H1 (cell line): ENCODE results near the gene CCAR1. TPM values are rescaled to one million over a fixed set of nuclear protein-coding genes. Genes with fewer than 3 reads are reported as not detected.

ENCODE experiments used
- KDM5A ChIP-seq: fragments of 200-600 bp; IDR thresholded peaks from 2 replicates; pipeline ENCODE4 v1.7.1; 2012; ENCODE audit warnings: mild to moderate bottlenecking, low read length, inconsistent platforms, mixed read lengths
- MAX ChIP-seq: IDR thresholded peaks from 2 replicates; pipeline ENCODE4 v1.6.1; 2012; ENCODE audit warnings: inconsistent platforms
- POLR2A ChIP-seq, 2 experiments: IDR thresholded peaks; 1 replicate in 1 of 2; 2 replicates in 1 of 2; pipeline ENCODE4 v1.6.1; 2011; ENCODE audit warnings: low read depth in 2 of 2, low read length in 2 of 2, mild to moderate bottlenecking in 2 of 2; ENCODE audit errors: control extremely low read depth in 1 of 2
- TBP ChIP-seq: IDR thresholded peaks from 2 replicates; pipeline ENCODE4 v1.6.1; 2011; ENCODE audit warnings: low read depth, low read length, improper control_type of control experiment
- polyA plus RNA-seq, 7 experiments: library from polyadenylated mRNA; depleted of rRNA in 3 of 7; stranded (reverse) in 5 of 7; unstranded in 2 of 7; fragments of >200 nt in 5 of 7; fragments of 200-250 nt in 2 of 7; gene quantifications; 1 replicate in 5 of 7; 2 replicates in 1 of 7; 4 replicates in 1 of 7; pipeline versions ENCODE4 v1.2.1 to v1.2.3, GENCODE V29; 2011 to 2013; ENCODE audit warnings: missing spikeins in 2 of 7, mixed read lengths in 2 of 7
- total RNA-seq: library from RNA; stranded (reverse); fragmentation: NEBNext Ultra II Directional; extraction: Animal tissue kit (Norgen Biotek cat#: 25700); gene quantifications from 2 replicates; pipeline ENCODE4 v1.2.1, GENCODE V29; 2021
- TF ChIP-seq, protein P1 (sequence below): fragments of 300-600 bp; sonication (generic); IDR thresholded peaks from 2 replicates; pipeline ENCODE4 v1.7.1; 2012; ENCODE audit warnings: low read length, moderate library complexity, mild to moderate bottlenecking, inconsistent platforms; ENCODE audit not compliant: insufficient replicate concordance

Gene CCAR1
- total and polyA plus RNA-seq, 2 of the 8 experiments (the other 6 are each of a cell fraction or from before 2014, with no cell fraction given), result 91.6 to 111 TPM

GRCh38 chr10:68781613-68782574 lies 60.9 kb downstream of the CCAR1 start (continued):
- TF ChIP-seq, protein P1, sequence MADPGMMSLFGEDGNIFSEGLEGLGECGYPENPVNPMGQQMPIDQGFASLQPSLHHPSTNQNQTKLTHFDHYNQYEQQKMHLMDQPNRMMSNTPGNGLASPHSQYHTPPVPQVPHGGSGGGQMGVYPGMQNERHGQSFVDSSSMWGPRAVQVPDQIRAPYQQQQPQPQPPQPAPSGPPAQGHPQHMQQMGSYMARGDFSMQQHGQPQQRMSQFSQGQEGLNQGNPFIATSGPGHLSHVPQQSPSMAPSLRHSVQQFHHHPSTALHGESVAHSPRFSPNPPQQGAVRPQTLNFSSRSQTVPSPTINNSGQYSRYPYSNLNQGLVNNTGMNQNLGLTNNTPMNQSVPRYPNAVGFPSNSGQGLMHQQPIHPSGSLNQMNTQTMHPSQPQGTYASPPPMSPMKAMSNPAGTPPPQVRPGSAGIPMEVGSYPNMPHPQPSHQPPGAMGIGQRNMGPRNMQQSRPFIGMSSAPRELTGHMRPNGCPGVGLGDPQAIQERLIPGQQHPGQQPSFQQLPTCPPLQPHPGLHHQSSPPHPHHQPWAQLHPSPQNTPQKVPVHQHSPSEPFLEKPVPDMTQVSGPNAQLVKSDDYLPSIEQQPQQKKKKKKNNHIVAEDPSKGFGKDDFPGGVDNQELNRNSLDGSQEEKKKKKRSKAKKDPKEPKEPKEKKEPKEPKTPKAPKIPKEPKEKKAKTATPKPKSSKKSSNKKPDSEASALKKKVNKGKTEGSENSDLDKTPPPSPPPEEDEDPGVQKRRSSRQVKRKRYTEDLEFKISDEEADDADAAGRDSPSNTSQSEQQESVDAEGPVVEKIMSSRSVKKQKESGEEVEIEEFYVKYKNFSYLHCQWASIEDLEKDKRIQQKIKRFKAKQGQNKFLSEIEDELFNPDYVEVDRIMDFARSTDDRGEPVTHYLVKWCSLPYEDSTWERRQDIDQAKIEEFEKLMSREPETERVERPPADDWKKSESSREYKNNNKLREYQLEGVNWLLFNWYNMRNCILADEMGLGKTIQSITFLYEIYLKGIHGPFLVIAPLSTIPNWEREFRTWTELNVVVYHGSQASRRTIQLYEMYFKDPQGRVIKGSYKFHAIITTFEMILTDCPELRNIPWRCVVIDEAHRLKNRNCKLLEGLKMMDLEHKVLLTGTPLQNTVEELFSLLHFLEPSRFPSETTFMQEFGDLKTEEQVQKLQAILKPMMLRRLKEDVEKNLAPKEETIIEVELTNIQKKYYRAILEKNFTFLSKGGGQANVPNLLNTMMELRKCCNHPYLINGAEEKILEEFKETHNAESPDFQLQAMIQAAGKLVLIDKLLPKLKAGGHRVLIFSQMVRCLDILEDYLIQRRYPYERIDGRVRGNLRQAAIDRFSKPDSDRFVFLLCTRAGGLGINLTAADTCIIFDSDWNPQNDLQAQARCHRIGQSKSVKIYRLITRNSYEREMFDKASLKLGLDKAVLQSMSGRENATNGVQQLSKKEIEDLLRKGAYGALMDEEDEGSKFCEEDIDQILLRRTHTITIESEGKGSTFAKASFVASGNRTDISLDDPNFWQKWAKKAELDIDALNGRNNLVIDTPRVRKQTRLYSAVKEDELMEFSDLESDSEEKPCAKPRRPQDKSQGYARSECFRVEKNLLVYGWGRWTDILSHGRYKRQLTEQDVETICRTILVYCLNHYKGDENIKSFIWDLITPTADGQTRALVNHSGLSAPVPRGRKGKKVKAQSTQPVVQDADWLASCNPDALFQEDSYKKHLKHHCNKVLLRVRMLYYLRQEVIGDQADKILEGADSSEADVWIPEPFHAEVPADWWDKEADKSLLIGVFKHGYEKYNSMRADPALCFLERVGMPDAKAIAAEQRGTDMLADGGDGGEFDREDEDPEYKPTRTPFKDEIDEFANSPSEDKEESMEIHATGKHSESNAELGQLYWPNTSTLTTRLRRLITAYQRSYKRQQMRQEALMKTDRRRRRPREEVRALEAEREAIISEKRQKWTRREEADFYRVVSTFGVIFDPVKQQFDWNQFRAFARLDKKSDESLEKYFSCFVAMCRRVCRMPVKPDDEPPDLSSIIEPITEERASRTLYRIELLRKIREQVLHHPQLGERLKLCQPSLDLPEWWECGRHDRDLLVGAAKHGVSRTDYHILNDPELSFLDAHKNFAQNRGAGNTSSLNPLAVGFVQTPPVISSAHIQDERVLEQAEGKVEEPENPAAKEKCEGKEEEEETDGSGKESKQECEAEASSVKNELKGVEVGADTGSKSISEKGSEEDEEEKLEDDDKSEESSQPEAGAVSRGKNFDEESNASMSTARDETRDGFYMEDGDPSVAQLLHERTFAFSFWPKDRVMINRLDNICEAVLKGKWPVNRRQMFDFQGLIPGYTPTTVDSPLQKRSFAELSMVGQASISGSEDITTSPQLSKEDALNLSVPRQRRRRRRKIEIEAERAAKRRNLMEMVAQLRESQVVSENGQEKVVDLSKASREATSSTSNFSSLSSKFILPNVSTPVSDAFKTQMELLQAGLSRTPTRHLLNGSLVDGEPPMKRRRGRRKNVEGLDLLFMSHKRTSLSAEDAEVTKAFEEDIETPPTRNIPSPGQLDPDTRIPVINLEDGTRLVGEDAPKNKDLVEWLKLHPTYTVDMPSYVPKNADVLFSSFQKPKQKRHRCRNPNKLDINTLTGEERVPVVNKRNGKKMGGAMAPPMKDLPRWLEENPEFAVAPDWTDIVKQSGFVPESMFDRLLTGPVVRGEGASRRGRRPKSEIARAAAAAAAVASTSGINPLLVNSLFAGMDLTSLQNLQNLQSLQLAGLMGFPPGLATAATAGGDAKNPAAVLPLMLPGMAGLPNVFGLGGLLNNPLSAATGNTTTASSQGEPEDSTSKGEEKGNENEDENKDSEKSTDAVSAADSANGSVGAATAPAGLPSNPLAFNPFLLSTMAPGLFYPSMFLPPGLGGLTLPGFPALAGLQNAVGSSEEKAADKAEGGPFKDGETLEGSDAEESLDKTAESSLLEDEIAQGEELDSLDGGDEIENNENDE, result no peak
- no peak; a peak in 1 of 3 replicates for TF ChIP-seq POLR2A (IDR thresholded peaks at IDR 0.05; ENCODE audit: control extremely low read depth in 1 of 2, low read depth in 2 of 2, low read length in 2 of 2)
- no peak for TF ChIP-seq TBP
- no peak for TF ChIP-seq KDM5A
- no peak for TF ChIP-seq MAX
- TF ChIP-seq, all 59 proteins: peak for 0
